GM18907 (cell line): ENCODE data around the gene CCDC83.
"Not testable (repeated sequence)": the region's sequence is repeated elsewhere in the genome, so short reads cannot be mapped to it uniquely, and the experiment has no call there.

Experiments
- ATAC-seq: cut with Tn5 transposase; IDR thresholded peaks from one replicate; pipeline ENCODE4 v1.9.1; 2021; ENCODE audit warnings: mild to moderate bottlenecking, moderate library complexity; ENCODE audit not compliant: unreplicated experiment

The CCDC83 gene

GRCh38 chr11:85939099-85940015, 84.2 kb downstream of the CCDC83 start:
- no peak for ATAC-seq

GRCh38 chr11:85941380-85941973, 86.3 kb downstream of the CCDC83 start:
- peak; percentile 72 for ATAC-seq

- no peak for ATAC-seq
Observed at GRCh38 chr11:85945296-85945695, 90.1 kb downstream of the CCDC83 start.

GRCh38 chr11:85945788-85946187, 90.6 kb downstream of the CCDC83 start:
- no peak for ATAC-seq

GRCh38 chr11:85946221-85946620, 91.0 kb downstream of the CCDC83 start:
- no peak for ATAC-seq

- ATAC-seq, result peak; percentile 53
Observed at GRCh38 chr11:85947431-85948272, 92.5 kb downstream of the CCDC83 start.

- ATAC-seq, result no peak
Observed at GRCh38 chr11:85948884-85949283, 93.7 kb downstream of the CCDC83 start.

- ATAC-seq, result no peak
Observed at GRCh38 chr11:85949798-85950197, 94.6 kb downstream of the CCDC83 start.

- ATAC-seq, result no peak
Observed at GRCh38 chr11:85950317-85951048, 95.3 kb downstream of the CCDC83 start.

GRCh38 chr11:85951049-85951405, 95.8 kb downstream of the CCDC83 start:
- ATAC-seq, result no peak

GRCh38 chr11:85951428-85952107, 96.4 kb downstream of the CCDC83 start:
- no peak for ATAC-seq

- not testable (repeated sequence) for ATAC-seq
Observed at GRCh38 chr11:85952108-85952485, 96.9 kb downstream of the CCDC83 start.

- no peak for ATAC-seq
Observed at GRCh38 chr11:85953491-85954143, 98.4 kb downstream of the CCDC83 start.

GRCh38 chr11:85955531-85955930, 100.3 kb downstream of the CCDC83 start:
- ATAC-seq, result no peak

- no peak for ATAC-seq
Observed at GRCh38 chr11:85960678-85961077, 105.5 kb downstream of the CCDC83 start.

GRCh38 chr11:85961130-85961529, 105.9 kb downstream of the CCDC83 start:
- ATAC-seq, result no peak

GRCh38 chr11:85961930-85962363, 106.8 kb downstream of the CCDC83 start:
- ATAC-seq, result no peak

- ATAC-seq, result no peak
Observed at GRCh38 chr11:85965202-85965601, 110.0 kb downstream of the CCDC83 start.

GRCh38 chr11:85967457-85967856, 112.3 kb downstream of the CCDC83 start:
- no peak for ATAC-seq
